ENCODE data around the gene KDM1A.

Gene KDM1A

GRCh38 chr1:23039308-23039826 is 20.1 kb downstream of the KDM1A start:
- TF ChIP-seq ZFX (IDR thresholded peaks at IDR 0.05; ENCODE audit: borderline replicate concordance): no peak
- H3K27ac ChIP-seq: no peak overlapping the region

GRCh38 chr1:23040509-23040908 is 21.2 kb downstream of the KDM1A start:
- TF ChIP-seq CTCF (IDR thresholded peaks at IDR 0.05) (no peak), ZFX (IDR thresholded peaks at IDR 0.05; ENCODE audit: borderline replicate concordance) (no peak)
- H3K27ac ChIP-seq: no peak overlapping the region

GRCh38 chr1:23044035-23044434 is 24.8 kb downstream of the KDM1A start:
- H3K27ac ChIP-seq: no peak overlapping the region
- TF ChIP-seq ZFX (IDR thresholded peaks at IDR 0.05; ENCODE audit: borderline replicate concordance) (no peak), CTCF (IDR thresholded peaks at IDR 0.05) (no peak)

- no peak overlapping the region for H3K27ac ChIP-seq
- TF ChIP-seq CTCF (IDR thresholded peaks at IDR 0.05): no peak
- TF ChIP-seq ZFX (IDR thresholded peaks at IDR 0.05; ENCODE audit: borderline replicate concordance): no peak
Observed at GRCh38 chr1:23050201-23050600, 30.9 kb downstream of the KDM1A start.

- H3K27ac ChIP-seq: no peak overlapping the region
- TF ChIP-seq ZFX (IDR thresholded peaks at IDR 0.05; ENCODE audit: borderline replicate concordance) (no peak), CTCF (IDR thresholded peaks at IDR 0.05) (no peak)
Observed at GRCh38 chr1:23051290-23051909, 32.1 kb downstream of the KDM1A start.

- no peak overlapping the region for H3K27ac ChIP-seq
Observed at GRCh38 chr1:23057301-23057700, 38.0 kb downstream of the KDM1A start.

GRCh38 chr1:23062271-23062670 is 43.0 kb downstream of the KDM1A start:
- no peak overlapping the region for H3K27ac ChIP-seq
- TF ChIP-seq ZFX (IDR thresholded peaks at IDR 0.05; ENCODE audit: borderline replicate concordance) (no peak), CTCF (IDR thresholded peaks at IDR 0.05) (no peak)

More at GRCh38 chr1:23057301-23057700, 38.0 kb downstream of the KDM1A start:
- TF ChIP-seq CTCF (IDR thresholded peaks at IDR 0.05): no peak
- no peak for TF ChIP-seq ZFX (IDR thresholded peaks at IDR 0.05; ENCODE audit: borderline replicate concordance)

GRCh38 chr1:23065385-23065784 is 46.1 kb downstream of the KDM1A start:
- TF ChIP-seq ZFX (IDR thresholded peaks at IDR 0.05; ENCODE audit: borderline replicate concordance) (no peak), CTCF (IDR thresholded peaks at IDR 0.05) (no peak)
- no peak overlapping the region for H3K27ac ChIP-seq
